ENCODE results near the gene ASAP2.

Gene ASAP2

DNA sequence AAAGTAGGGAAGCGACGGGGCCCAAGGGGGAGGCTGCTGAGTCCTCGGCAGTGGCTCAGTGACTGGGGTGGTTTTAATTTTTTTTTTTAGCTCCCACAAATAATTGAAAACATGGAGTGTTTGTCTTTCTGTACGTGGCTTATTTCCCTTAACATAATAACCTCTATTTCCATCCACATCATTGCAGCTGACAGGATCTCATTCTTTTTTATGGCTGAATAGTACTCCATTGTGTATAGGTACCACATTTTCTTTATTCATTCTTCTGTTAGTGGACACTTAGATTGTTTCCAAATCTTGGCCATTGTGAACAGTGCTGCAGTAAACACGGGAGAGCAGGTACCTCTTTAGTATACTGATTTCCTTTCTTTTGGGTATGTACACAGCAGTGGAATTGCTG, 65.1 kb downstream of the ASAP2 start:
- no peak for DNase-seq

DNA sequence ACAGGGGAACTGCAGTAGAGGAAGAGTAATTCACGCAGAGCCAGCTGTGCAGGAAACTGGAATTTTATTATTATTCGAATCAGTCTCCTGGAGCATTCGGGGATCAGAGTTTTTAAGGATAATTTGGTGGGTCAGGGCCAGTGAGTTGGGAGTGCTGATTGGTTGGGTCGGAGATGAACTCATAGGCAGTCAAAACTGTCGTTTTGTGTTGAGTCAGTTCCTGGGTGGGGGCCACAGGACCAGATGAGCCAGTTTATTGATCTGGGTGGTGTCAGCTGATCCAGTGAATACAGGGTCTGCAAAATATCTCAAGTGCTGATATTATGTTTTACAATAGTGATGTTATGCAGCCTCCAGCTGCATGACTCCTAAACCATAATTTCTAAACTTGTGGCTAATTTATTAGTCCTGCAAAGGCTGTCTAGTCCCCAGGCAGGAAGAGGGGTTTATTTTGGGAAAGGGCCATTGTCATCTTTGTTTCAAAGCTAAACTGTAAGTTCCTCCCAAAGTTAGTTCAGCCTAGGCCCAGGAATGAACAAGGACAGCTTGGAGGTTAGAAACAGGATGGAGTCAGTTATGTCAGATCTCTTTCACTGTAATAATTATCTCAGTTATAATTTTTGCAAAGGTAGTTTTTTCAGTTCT, 67.0 kb downstream of the ASAP2 start:
- no peak for DNase-seq

DNA sequence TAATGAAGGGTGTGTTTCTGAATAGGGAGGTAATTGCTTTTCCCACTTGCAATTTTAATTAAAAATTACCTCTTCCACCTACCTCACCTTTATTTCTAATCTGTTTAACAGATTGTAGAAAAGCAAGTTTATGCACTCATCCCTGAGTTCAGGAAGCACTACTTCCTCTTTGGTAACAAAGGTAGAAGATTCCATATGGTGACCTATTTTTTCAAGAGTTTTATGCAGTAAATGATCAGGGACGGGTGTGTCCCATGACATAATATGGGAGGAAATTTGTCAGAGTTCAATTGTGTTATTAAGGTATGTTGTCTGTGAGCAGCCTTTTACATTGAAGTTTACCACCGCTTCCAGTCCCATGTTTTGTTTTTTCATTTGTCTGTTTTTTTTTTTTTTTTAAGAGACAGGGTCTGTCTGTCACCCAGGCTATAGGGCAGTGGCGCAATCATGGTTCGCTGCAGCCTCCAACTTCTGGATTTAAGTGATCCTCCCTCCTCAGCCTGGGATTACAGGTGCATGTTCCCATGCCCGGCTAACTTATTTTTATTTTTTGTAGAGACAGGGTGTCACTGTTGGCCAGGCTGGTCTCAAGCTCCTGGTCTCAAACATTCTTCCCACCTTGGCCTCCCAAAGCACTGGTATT, 68.2 kb downstream of the ASAP2 start:
- no peak for DNase-seq

DNA sequence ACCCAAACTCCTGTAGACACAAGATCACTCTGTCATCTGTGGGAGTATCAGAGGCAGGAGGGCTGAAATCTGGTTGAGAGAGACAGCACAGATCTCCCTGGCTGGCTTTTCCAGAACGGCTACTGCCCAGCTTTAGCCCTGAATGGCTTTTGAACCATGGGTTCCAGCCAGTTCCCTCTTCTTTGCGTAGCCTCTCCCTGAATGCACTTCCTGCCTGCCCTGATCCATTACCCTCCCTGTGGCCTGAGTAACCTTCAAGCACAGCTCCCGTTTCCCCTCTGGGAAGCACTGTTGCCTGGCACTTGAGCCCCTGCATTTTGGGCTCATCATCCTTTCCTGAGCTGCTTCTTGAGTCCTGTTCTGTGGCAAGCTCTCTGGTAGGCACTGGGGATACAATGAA, 68.8 kb downstream of the ASAP2 start:
- DNase-seq = no peak

DNA sequence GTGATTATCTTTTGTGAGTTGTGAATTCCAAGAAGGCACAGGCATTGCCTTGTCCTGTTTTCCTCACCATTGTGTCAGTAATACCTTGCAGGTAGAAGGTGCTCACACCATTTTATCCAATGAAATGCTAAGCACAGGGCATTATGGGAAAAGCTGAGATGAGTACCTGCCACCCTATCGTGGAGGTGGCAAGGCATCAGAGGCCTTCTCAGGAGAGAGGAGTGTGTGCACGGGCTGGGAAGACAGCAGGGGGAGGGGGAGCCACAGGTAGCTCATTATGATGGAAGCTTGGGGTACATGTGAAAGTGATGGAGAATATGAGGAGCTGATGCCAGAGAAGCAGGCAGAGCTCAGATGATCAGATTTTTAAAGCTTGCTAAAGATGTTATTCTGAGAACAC, 69.5 kb downstream of the ASAP2 start:
- DNase-seq = no peak

DNA sequence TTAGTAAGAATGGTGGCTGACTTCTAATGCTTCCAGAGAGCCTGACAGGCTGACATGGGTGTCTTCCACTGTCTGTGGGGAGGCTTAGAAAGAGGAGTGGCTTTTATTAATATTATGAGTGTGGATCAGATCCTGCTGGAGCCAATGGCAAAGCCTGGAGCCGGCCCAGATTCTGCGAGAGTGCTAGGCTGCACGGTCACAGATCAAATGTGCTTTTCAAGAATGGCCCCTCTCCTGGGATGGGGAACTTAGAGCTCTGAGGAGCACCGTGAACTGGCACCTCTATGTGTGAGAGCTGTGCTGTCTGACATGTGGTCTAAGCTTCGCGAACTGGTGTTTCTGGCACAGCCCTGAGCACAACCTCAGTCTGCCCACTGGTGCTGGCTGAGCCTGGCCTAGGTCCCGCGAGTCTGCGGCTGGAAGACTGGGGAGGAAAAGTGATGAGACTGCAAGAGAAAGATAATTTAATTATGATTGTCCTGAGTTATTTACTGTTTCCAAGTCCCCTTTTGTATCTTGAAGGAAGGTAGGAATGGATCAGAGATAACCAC, 70.4 kb downstream of the ASAP2 start:
- no peak for DNase-seq

DNA sequence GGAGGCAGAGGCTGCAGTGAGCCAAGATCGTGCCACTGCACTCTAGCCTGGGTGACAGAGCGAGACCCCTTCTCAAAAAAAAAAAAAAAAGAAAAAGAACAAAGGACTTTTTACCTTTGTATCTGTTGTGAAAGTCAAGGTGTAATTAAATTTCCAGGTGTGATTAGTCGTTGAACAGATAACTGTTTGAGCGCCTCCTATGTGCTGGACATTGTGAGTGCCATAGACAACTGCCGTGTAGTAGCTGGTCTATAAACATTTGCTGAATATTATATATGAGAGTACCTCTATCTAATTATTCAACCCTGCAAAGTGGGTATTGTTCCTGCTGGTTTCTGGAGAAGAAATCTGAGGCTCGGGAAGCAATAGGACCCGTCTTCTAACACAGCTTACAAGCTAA, 71.8 kb downstream of the ASAP2 start:
- no peak for DNase-seq

DNA sequence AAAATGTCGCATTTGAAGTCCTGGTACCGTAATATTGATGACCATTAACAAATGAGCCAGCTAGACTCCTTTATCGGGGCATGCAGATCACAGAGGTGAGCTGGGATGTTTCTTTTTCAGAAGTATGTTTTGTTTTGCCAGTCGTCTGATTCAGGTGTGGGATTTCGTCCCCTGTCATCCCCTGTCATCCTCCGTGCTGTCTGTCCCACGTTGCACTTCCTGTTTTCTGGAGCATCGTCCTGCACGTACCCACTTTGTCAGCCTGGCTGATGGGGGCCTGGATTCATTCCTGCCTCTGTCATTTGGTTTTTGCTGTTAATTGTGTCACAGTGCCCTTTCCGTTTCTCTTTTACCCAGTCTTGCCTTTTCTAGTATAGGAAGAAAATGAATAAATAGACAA, 72.8 kb downstream of the ASAP2 start:
- DNase-seq = no peak

DNA sequence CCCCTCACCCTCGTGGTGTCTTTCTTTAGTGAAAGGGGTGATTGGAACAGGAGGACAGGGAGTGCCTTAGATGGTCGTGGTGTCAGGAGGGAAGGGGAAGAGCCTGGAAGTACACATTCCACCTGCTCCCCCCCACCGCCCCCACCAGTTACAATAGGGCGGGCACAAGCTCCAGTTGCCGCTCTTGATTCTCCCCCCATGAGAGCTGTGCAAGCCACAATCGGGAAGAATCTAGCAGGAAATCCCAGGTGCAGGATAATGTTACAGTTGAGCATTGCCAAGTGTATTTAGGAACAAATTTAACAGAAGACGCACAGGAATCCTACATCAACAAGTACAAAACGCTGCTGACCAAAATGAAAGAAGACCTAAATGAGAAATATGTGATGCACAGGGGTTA, 73.6 kb downstream of the ASAP2 start:
- no peak for DNase-seq

DNA sequence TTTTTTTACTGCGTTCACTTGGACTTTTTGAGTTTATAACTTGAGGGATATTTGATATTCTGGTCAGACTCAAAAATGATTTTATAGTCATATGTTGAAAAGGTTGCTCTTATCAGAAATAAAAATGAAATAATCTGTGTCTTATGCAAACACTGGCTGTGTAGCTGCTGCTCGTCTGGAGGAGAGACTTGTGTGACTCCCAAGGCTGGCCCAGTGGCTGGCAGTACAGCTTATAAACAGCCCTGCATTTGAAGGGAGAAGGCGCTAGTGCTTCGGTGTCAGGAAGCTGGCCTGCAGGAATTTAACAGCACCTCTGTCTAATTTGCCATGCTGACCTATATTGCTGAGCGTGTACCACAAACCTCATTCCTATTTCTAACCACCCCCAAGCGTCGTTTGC, 74.5 kb downstream of the ASAP2 start:
- no peak for DNase-seq

DNA sequence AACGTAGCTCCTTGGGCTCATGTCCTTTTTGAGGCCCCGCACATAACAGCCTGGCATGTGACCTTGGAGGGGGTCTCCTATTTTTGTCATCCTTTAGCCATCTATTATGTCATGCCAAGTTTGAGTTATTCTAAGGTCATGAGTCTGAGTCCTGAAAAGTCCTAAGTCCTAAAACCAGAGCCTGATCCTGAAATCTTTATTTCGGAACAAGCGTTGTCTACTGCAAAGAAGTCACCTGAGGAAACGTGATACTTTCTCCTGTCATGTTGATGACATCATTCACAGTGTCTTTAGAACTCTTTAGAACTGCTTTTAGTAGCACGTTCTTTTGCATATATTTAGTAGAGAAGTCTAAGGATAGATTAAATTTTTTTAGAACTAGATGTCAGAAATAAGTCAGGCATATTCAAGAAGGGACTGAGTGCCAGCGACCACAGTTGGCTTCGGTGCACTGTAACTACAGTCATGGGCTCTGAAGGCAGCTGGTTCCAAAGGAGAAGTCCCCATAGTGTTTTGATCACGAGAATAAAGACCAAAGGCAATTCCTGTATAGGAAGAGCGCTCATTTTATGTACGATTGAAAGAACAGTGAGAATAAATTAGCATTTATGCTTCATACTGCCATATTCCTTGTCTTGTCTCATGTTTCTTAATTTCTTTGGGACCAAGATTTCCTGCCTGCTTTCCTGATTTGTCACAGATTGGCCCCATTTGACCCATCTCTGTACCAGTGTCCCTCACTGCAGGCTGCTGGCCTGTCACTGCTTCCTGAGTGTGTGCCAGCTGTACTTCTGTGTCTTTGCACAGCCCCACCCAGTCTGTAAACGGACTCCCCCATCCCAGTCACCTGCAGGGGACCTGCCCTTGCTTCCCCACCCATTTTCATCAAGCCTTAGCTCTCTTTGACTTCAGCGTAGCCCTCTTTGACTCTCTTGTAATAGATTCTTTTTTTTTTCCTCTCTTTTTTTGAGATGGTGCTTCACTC, 75.8 kb downstream of the ASAP2 start:
- DNase-seq = no peak

DNA sequence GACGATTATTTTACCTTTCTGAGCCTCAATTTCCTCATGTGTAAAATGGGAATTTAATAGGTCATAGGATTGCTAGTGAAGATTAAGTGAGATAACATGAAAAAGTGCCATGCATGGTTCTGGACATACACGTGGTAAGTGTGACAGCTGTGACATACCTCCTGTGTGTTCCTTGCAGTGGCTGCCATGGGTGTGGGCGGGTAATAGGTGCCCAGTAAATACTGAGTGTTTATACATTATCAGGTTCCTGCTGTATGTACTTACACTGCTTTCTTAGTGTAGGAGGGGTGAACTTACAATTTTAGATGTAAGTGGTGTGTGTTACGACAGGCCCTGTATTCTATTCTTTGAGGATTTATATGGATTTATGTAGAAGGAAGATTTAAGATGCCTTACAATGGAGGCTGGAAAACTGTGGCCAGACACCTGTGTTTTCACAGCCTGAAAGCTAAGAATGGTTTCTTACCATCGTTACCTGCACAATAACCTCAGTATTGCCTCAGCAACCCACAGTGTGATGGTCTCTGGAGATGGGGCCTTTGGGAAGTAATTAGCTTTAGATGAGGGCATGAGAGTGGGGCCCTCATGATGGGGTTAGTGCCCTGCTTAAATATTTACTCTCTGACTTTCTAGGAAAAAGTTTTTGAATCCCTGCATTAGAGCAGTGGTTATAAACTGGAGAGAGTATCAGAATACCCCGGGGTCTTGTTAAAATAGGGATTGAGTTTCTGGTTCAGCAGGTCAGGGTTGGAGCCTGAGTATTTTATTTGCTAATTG, 78.1 kb downstream of the ASAP2 start:
- DNase-seq = no peak

DNA sequence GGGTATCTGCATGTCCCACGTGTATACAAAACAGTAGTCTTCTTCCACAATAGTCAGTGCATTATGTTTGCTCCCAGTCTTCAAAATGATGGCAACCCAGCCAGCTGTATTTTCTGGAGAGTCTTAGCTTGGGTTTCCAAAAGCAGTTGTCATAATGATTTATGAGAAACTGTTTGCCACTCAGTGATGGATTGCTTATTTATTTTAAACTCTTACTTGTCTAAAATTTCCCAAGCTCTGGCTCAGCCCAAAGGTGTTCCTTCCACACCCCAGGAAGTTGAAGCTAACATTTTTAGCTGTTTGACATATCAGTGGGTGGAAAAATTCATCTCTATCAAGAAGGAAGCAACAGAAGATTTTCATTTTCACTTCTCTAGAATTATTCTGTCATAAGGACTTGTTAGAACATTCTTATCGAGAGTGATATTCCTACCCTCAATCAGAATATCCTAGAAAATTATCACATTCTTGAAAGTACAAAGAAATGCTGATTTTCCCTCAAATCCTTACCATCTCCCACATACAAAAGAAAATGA, 78.8 kb downstream of the ASAP2 start:
- no peak for DNase-seq

DNA sequence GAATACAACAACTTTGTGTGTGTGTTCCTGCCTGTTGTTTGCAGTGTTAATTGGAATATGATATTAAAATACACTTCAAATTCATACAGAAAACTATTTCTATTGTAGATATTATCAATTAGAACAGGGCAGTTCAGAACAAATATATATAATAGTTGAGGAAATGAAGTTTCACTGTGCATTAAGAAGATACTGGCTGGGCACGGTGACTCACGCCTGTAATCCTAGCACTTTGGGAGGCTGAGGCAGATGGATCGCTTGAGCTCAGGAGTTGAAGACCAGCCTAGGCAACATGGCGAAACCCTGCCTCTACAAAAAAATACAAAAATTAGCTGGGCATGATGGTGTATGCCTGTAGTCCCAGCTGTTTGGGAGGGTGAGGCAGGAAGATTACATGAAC, 79.3 kb downstream of the ASAP2 start:
- no peak for DNase-seq

DNA sequence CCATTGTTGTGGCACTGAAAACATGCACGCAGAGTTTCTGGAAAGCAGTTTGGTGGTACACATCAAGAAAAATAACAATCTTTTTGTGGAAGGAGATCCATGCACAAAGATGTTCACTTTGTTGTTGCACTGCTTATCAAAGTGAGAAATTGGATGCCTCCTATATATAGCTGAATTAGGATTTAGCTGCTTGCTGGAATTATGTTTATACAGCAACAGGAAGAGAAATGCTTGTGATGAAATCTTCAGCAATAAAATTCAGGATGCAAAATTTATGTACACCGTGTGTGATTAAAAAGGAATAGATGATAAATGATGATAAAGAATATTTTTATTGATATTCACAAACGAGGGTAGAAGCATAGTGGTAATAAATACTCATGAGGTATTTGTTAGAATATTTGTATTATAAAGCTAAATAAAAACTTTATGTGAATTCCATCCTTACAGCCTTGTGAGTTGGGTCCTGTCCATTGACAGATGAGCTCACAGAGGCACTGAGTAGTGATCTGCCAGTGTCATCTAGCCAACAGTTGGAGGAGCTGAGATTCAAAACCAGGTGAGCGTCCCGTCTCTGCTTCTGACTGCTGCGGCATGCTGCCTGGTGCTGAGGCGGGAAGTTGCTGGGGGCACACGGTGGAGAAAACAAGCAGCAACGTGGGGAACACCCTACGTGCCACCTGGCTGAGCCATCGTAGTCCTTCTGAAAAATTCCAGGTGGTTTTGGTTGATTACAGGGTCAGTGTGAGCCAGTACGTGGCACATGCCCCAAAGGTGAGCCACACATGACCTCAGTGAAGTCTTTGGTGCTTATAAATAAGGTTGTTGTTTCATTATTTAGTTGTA, 80.2 kb downstream of the ASAP2 start:
- no peak for DNase-seq

DNA sequence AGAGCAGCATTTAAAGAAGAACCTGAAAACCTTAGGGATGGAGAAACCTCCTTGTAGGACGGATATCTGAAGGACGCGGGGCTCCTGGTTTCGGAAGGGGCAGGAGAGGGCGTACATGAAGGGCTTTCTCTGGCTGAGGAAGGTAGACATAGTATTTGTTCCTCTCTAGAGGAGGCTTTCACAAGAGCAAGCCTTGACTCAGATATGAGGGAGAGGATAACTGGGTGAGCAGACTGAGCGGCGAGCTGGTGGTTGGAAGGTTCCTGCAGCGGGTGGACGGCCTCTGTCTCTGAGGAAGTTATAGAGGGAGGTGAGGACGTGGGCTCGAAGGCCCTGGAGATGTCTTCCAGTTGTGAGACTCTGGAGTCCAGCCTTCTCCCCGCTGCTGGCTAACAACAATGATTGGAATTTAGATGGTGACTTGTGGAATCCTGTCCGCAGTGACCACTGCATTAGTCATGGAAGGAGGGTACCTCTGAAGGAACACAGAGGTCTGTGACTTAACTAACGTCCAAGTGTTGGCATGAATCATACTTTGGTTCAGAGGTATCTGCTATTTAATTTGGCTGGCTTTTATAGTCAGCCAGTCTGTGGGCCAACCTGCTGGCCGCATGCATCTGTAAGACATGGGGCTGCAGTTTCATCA, 80.9 kb downstream of the ASAP2 start:
- no peak for DNase-seq

DNA sequence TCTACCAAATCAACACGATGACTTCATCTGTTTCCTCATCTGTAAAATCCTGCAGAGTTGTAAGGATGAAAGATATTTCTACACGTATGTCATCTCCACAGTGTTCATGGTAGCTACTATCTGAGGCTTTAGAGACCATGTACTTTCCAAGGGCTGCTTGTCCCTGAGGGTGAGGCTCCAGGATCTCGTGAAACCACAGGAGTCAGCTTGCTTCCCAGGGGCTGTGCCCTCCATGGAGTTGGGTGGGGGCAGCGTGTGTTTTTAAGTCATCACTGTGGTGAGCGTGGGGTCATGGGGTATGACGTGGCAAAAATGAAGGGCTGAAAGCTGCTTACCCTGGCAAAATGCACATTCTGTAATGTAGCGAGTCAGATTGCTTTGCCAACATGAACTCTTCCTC, 81.6 kb downstream of the ASAP2 start:
- DNase-seq = no peak

DNA sequence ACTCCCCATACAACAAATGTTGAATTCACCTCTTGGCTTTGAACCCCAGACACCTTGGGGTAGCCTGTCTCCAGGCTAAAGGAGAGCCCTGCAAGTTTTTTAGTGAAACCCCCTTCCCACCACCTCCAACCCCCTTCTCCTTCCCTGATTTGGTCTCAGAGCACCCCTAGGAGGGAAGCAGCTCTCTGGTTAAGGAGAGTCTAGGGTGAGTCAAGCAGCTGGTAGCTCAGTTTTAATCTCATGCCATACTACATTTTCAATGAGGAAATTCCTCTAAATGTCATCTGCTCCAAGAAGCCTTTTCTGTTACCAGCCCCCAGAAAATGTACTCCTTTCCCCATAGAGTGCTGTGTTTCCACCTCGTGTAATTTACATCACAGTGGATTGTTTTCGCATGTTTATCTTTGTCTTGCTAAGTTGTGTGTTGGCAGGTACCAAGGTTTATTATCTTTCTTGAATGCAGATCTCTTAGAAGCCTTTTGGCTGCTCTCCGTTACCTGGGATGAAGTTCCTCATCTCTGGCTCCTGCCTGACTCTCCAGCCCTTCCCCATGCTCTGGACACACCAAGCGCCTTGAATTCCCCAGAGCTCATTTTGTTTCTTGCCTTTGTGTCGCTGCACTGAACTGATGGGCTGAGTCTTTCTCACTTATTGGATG, 82.2 kb downstream of the ASAP2 start:
- DNase-seq = no peak

DNA sequence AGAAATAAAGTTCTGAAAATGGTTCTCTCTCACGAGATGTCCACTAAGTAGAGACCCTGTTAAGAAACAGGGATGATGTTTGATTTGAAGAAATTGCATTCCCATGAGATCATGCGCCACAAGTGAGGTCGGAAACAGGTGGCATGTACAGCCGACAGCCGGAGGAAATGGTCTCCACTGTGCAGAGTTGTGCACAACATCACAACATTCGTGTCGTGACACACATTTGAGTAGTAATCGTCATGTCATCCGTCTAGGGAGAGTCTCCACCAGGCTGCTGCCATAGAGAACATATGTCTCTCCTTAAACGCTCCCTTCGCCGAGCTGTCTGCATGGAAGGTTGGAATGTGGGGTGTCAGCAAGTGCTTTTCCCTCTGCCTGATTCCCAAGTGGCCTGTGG, 84.7 kb downstream of the ASAP2 start:
- no peak for DNase-seq

All from amygdala (tissue), 56 donors.